ENCODE results near the gene ERICH6.

The ERICH6 gene

GRCh38 chr3:150639262-150639661, 64.5 kb downstream of the ERICH6 start:
- no peak for DNase-seq (ENCODE audit: low read depth)
- no peak overlapping the region for H3K4me3 ChIP-seq (ENCODE audit: control insufficient read depth, low read depth, low read length)
- no peak for TF ChIP-seq CTCF (IDR thresholded peaks at IDR 0.05; ENCODE audit: control insufficient read depth, insufficient read depth, low read depth, low read length, missing control alignments)

- H3K4me3 ChIP-seq (ENCODE audit: control insufficient read depth, low read depth, low read length): no peak overlapping the region
- no peak for TF ChIP-seq CTCF (IDR thresholded peaks at IDR 0.05; ENCODE audit: control insufficient read depth, insufficient read depth, low read depth, low read length, missing control alignments)
- DNase-seq (ENCODE audit: low read depth): no peak
Measured at GRCh38 chr3:150636258-150636657, 67.5 kb downstream of the ERICH6 start.

GRCh38 chr3:150635526-150635925, 68.2 kb downstream of the ERICH6 start:
- TF ChIP-seq CTCF (IDR thresholded peaks at IDR 0.05; ENCODE audit: control insufficient read depth, insufficient read depth, low read depth, low read length, missing control alignments): no peak
- DNase-seq (ENCODE audit: low read depth): no peak

GRCh38 chr3:150635076-150635475, 68.6 kb downstream of the ERICH6 start:
- TF ChIP-seq CTCF (IDR thresholded peaks at IDR 0.05; ENCODE audit: control insufficient read depth, insufficient read depth, low read depth, low read length, missing control alignments): no peak
- DNase-seq (ENCODE audit: low read depth): no peak
- H3K4me3 ChIP-seq (ENCODE audit: control insufficient read depth, low read depth, low read length): no peak overlapping the region

More at GRCh38 chr3:150635526-150635925, 68.2 kb downstream of the ERICH6 start:
- H3K4me3 ChIP-seq (ENCODE audit: control insufficient read depth, low read depth, low read length): no peak overlapping the region

- DNase-seq (ENCODE audit: low read depth): no peak
- H3K4me3 ChIP-seq (ENCODE audit: control insufficient read depth, low read depth, low read length): no peak overlapping the region
- TF ChIP-seq CTCF (IDR thresholded peaks at IDR 0.05; ENCODE audit: control insufficient read depth, insufficient read depth, low read depth, low read length, missing control alignments): no peak
Measured at GRCh38 chr3:150631515-150632221, 72.1 kb downstream of the ERICH6 start.

GRCh38 chr3:150627557-150627956, 76.2 kb downstream of the ERICH6 start:
- no peak for TF ChIP-seq CTCF (IDR thresholded peaks at IDR 0.05; ENCODE audit: control insufficient read depth, insufficient read depth, low read depth, low read length, missing control alignments)
- no peak for DNase-seq (ENCODE audit: low read depth)

More at GRCh38 chr3:150627557-150627956, 76.2 kb downstream of the ERICH6 start:
- no peak overlapping the region for H3K4me3 ChIP-seq (ENCODE audit: control insufficient read depth, low read depth, low read length)

All from AG09309 (cell line).